Mammary epithelial cell (primary cell): Measurements from ENCODE around the gene PDZD11.

Source experiments
- EZH2 ChIP-seq: IDR thresholded peaks from 2 replicates; pipeline ENCODE4 v1.6.1; 2012; ENCODE audit warnings: low read length, inconsistent platforms, borderline replicate concordance
- TF ChIP-seq, protein P1 (sequence below), 2 donors: IDR thresholded peaks in 1 of 2; conservative IDR thresholded peaks in 1 of 2; 2 replicates each; pipeline ENCODE4 v1.5.1; 2011 to 2012; ENCODE audit warnings: inconsistent platforms in 2 of 2, low read length in 2 of 2, mild to moderate bottlenecking in 2 of 2, control low read depth in 1 of 2, low read depth in 1 of 2; ENCODE audit not compliant: insufficient read depth in 1 of 2; ENCODE audit errors: extremely low read depth in 1 of 2

DNA sequence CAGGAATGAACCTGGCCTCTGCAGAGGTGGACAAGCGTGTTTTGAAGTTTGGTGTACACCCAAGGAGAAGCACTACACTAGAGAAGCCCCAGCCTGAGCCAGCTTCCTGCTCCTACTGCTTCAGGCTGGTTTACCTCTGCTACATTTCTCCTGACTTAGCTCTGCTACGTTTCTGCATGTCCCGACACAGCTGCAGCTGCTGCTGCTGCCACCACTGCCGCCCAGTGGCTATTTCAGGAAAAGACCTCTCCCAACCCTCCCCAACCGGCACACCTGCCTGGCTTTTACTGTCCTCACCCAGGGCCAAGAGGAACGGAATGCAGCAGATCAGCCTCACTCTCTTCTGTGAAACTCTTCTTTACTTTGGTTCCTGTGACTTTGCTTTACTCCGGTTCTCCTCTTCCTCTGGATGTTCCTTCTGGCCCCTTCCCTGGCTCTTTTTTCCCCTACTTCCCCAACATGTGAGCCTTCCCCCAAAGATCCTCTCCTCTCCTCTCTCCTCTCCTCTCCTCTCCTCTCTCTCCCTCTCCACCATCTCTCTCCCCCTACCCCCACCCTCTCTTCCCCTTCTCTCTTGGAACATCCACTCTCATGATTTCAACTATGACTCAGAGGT is 26.7 kb downstream of the PDZD11 start:
- TF ChIP-seq, protein P1, sequence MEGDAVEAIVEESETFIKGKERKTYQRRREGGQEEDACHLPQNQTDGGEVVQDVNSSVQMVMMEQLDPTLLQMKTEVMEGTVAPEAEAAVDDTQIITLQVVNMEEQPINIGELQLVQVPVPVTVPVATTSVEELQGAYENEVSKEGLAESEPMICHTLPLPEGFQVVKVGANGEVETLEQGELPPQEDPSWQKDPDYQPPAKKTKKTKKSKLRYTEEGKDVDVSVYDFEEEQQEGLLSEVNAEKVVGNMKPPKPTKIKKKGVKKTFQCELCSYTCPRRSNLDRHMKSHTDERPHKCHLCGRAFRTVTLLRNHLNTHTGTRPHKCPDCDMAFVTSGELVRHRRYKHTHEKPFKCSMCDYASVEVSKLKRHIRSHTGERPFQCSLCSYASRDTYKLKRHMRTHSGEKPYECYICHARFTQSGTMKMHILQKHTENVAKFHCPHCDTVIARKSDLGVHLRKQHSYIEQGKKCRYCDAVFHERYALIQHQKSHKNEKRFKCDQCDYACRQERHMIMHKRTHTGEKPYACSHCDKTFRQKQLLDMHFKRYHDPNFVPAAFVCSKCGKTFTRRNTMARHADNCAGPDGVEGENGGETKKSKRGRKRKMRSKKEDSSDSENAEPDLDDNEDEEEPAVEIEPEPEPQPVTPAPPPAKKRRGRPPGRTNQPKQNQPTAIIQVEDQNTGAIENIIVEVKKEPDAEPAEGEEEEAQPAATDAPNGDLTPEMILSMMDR (conservative IDR thresholded peaks at IDR 0.05 in 1 of 2, IDR thresholded peaks at IDR 0.05 in 1 of 2; ENCODE audit: extremely low read depth in 1 of 2, insufficient read depth in 1 of 2, low read depth in 1 of 2, low read length in 2 of 2): peak; percentile 70 to 85
- no peak for TF ChIP-seq EZH2
